CD4-positive, alpha-beta T cell treated with Interleukin-15 for 4 hours (primary cell): ENCODE measurements around the gene AHNAK.
"Not testable (repeated sequence)": the region's sequence is repeated elsewhere in the genome, so short reads cannot be mapped to it uniquely, and the experiment has no call there.

Source experiments
- DNase-seq: peaks from one replicate; pipeline ENCODE4 v3.0.0-alpha.2; 2020; ENCODE audit warnings: low spot score

AHNAK gene

DNA sequence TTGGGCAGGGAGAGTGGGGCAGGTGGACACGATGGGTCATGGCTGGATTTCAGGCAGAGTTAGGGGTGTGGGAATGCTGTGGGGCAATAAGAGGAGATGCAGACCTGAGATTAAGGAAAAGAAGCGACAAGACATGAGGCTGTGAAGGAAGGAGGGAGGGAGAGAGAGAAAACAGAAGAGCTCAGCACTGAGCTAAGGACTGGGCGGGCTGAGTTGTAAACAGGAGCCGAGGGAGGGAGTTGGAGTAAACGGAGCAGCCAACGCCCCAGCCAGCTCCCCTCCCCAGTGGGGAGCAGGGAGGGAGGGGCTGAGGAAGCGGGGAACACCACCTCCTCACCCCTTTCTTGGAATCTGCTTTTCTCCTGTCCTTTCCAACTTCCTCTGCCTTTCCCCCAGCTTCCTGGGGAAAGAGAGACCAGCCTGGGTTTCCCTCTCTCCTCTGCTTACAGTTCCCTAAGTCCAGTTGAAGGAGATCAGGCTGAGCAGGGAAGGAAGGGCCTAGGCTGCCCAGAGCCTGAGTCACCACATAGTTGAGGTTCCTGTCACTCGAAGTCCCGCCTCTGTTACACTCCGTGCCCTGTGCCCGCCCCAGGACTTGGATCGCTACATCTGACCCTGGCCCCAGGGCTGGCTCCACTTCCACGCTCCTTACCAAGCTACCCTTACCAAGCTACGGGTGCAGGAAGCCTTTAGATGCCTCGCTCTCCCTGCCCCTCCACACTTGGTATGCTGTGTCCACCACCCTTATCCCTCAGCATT, 6.7 kb upstream of the AHNAK start:
- peak; percentile 88 for DNase-seq

DNA sequence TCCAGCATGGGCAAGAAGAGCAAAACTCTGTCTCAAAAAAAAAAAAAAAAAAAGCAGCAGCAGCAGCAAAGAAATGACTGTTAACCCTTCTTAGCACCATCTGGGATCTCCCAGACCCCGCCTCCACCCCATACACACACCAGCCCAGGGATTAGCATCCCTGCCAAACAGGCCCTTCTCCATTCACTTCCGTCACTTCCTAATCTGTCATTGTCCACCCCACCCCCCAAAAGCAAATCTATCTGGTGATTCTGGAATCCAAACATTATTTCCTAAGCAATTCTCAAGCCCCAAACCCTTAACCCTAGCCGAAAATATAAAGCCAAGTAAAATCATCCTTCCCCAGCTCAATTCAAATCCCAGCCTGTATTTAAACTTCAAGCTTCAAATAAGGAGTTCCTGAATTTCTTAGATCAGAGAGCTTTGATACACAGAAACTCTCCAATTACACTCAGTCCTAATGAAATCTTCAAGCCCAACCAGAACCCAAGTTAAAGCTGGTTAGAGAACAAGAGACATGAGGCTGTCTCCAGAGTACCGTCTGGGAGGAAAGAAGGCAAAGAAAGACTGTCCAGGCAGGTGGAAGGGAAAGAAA, 6.0 kb upstream of the AHNAK start:
- no peak for DNase-seq

DNA sequence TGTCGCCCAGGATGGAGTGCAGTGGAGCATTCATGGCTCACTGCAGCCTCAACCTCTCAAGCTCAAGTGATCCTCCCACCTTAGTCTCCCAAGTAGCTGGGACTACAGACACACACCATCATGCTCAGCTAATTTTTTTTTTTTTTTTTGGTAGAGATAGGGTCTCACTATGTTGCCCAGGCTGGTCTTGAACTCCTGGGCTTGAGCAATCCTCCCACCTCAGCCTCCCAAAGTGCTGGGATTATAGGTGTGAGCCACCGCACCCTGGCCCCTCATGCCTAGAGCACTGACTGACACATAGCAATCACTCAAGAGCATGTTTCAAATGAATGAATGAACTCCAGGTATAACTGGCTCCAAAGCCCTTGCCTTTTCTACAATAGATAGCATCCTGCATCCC, 3.9 kb upstream of the AHNAK start:
- not testable (repeated sequence) for DNase-seq

DNA sequence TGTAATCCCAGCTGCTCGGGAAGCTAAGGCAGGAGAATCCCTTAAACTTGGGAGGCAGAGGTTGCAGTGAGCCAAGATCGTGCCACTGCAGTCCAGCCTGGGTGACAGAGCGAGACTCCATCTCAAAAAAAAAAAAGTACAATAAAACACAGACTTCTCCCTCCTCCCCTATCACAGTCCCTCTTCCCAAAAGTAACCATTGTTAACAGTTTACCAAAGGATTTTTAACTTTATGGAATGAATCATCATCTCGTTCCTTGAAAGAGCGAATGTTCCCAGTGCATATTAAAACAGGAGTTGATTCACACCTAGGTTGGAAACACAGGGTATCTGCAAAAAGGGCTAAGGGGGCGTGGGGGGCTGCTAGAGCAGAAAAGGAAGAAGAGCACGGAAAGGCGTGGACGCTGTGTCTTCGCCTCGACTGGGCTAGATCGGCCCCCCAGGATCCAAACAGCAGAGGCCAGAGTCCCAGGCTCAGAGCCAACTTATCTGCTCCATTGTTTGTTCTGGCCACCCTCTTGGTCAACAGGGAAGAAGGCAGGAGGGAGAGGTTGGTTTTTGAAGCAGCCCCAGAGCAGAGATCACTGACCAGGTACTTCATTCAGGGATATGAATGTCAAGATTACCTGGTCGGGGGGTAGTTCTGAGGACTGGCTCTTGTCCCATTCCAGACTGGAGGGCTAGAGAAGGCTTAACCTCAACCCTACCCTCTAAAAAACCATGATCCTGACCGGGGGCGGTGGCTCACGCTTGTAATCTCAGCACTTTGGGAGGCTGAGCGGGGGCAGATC, 2.1 kb upstream of the AHNAK start:
- no peak for DNase-seq

DNA sequence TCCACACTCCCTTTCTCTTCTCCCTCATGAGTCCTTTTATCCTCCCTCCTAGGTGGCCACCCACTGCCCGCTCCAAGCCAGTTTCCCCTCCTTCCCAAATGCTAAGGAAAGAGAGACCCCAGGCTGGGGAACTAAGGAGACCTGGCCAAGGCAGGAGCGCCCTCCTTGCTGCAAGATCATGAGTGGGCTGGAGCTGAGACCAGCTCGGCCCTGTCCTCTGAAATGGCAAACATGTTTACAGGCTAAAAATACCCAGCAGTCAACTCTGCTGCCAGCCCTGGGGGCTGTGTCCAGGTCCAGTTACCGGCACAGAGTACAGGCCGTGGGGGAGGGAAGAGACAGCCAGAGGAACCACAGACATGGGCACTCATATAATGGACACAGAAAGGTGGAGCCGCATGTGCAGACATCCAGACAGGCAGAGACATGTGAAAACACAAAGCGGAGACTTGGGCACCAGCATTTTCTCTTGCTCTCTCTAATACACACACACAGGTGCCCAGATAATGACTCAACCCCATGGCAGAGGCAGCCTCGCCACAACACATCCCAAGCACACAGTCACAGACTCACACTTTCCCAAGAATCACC, 1.2 kb upstream of the AHNAK start:
- DNase-seq: no peak

DNA sequence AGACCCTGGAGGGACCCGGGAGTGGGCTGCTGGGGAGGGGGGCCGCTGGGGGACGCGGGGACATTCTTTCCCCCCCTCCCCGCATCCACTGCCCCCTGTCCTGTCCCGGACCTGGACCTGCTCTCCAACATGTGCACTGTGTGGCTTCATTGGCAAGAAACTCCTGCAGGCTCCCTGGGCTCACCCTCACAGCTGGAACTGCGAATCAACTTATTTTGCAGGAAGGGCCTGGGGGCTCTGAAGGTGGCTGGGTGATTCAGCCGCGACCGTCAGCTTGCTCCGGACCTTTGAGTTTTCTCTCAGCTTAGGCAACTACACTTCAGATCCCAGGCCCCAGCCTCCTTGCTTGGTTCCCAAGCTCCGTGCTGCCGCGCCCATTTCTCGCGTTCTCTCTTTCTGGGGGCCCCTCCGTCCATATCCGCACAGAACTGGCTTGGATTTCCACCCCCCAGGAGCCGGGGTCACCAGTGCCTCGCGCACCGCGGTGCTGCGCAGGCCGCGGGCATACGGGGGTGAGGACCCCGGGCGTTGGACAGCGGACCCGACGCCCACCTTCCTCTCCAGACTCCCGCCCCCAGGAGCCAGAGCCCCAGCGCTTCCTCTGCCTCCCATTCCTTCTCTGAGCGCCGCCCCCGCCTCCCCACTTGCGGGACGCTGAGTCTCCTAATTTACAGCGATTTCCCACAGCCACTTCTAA, 471 bp upstream of the AHNAK start:
- no peak for DNase-seq

DNA sequence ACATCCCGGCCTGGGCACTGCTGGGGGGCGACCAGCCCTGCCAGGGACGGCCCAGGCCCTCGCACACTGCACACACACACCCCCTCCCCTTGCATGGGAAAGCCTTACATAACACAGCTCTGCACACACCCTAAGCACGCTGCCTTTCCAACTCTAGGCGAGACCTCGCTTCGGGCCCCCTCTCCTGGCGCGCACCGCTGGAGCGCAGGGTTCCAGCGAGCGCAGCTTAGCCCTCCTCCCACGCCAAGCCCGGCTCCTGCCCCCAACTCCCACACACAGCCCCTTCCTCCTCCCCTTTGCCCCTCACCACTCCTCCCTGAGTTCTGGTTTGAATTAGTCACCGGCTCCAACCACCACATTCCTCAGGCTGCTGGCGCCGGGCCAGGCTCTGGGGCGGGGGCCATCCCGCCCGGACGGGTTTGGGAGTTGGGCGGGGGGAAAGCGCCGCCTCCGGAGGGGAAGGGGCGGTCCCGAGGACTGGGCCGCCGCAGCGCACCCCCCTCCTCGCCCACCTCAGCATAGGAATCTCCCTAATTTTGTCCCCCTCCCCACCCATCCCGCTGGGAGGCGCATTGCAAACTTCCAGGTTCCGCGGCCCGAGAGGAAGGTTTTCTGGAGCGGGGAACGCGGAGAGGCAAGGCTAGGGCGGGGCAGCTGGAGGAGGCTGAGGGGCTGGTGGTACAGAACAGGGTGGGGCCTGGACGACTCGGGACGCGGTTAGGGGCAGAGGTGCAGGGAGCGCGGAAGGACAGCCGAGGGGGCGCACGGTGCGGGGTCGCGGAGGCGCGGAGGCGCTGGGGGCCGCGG, 966 bp downstream of the AHNAK start:
- peak; percentile 82 for DNase-seq

DNA sequence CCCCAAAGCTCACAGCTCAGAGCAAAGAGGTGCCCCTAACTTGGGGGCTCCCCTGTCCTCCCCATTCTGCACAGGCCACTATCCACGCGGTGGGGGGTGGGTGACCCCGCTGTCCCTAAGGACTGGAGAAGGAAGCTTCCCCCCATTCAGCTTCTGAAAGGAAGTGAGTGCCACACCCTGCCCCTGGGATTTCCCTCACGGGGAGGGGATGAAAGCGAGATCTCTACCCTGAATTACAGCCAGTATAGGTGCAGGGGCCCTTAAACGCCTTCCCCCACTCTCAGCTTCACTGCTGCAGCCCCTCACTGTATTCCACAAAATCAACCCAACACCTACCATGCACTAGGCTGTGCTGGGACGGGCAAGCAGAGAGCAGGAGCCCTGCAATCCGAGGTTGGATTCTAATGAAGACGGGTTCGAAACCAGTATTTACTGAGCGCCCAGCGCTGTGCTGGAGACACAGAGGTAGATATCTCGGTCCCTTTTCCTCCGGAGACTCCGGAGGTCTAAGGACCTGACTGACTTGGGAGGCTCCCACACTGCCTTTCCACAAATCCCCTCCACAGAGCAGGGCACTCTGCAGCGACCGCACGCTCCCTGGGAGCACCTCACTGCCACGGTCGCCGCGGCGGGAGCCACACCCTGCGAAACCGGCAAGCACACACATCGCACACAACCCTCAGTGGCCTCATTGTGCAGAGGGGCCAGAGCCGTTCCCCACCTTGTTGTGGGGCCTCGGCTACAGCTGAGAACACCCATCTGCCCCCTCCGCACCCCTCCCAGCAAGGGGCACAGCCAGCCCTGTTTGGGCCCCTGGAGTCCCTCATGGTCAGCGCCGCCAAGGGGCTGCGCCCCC, 1.8 kb downstream of the AHNAK start:
- no peak for DNase-seq

DNA sequence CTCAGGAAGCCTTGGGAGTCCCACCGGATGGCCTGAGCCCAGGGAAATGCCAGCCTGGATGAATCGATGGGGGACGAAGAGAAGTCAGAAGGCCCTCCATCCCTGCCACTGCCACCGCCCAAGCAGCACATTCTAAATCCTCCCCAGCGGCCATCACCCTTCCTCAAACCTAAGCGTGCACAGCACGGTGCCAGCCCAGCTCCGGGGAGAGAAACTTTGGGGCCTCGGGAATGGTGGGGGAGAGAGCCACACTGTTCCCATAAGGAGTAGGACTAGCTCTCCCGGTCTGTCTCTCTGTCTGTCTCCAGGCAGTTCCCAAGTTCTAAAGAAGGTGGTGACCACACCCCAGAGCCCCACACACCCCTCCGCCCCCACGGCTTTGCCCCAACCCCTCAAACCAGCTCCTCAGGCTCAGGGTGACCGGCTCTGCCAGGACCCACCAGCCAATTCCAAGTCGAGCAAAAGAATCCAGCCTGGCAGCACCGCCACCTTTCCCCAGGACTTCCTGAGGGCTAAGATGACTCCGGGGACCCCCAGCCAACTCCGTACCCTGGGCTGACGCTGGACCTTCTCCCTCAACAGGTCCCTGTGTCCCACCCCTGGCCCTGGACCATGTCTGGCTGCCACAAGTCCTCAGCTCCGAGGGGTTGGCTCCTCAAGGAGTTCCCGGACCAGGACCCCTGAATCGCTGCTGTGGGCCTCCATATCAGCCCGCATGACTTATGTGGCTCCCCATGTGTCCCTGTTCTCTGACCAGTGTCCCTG, 2.7 kb downstream of the AHNAK start:
- no peak for DNase-seq

DNA sequence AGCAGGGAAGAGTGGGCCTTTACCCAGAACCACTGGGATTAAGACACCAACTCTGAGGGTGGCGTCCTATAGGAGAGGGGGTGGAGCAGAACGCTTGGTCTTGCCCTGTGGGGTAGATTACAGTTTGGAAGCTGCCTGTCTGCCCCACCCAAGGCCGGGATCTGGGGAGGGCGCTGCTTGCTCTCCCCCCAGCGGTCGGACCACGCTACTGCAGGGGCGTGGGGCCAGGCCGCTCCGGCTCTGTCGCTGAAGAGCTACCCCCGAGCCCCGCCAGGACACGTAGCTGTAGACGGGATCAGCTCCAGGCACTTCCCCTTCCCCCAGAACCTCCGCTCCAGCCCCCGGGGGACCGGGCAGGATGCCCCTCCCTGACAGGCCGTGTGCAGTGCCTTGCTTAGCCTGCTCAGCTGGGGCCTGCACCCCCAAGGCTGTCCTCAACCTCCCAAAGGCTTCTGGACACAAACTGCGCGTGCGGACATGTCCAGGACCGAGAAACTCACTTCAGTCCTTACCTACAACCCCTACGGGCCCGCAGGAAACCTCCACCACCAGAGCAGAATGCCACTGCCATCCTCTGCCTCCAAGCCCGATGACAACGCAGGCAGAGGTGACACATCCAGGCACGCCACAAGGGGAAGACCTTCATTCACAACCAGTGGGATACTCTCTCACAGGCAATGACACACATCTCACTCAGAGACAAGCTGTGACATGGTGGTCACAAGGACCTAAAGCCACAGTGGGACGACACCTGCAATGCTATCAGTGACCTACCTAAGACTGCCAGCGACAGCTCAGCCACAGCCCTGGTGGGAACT, 3.6 kb downstream of the AHNAK start:
- DNase-seq: peak; percentile 80

DNA sequence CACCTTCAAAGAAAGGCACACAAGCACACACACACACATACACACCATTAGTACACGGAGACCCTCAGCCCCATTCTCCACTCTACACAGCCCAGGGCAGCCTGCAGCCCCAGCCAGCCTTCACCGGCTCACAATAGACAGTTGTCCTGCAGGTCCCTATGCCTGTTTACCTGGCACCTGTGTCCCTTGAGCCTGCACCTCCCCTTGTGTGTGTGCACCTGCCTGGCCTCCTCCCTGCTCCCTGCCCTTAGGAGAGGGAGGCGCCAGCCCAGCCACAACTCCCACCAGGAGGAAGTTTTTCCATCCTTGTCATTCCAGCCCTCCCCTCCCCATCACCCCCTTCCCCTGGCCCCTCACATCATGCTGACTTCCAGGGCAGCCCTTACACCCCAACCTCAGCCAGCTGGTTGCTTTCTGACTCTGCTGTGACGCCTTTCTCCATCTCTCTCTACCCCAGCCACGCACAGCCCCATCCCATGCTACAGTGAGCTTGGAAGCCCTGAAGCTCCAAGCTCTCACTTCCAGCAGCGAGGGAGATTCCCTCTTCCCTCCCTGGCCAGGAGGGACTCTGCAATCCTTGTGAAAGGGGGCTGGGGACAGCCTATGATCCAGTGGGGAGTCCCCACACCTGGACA, 4.4 kb downstream of the AHNAK start:
- DNase-seq: no peak

DNA sequence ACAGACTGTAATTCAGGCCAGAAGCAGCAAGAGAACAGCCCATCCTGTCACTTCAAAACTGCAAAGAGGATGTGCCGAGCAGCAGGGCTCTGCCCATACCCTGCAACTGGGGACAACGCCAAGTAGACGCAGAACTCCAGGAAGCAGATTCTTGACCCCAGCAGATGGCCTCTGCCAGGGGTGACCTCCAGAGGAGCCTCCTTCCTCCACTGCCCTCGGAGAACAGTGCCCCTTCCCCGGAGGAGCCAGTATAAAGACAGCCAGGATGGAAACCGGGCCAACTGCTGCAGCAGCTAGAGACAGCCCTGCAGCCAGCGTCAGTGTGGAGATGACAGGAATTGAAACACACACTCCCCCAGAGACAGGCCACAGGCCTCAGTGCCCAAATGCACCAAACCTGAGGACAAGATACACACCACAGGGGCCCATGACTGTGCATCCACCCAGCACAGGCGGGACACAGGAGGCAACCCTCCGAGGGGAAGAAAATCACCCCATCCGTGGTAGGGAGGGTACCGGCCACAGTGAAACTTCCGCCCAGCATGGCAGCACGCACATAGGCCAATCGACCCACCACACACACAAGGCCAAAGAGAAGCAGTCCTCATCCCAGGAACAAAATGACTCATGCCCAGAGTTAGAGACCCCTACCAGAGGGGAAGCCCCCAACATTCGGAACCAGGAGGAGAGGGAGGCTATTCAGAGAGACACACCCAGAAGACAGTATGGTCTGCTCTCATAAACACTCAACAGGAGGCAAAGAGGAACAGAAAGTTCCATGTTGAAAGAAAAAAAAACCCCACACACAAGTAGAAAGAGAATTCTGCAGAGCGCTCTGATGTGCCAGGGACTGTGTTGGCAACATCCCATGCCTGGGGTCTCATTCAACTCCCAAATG, 5.6 kb downstream of the AHNAK start:
- no peak for DNase-seq

DNA sequence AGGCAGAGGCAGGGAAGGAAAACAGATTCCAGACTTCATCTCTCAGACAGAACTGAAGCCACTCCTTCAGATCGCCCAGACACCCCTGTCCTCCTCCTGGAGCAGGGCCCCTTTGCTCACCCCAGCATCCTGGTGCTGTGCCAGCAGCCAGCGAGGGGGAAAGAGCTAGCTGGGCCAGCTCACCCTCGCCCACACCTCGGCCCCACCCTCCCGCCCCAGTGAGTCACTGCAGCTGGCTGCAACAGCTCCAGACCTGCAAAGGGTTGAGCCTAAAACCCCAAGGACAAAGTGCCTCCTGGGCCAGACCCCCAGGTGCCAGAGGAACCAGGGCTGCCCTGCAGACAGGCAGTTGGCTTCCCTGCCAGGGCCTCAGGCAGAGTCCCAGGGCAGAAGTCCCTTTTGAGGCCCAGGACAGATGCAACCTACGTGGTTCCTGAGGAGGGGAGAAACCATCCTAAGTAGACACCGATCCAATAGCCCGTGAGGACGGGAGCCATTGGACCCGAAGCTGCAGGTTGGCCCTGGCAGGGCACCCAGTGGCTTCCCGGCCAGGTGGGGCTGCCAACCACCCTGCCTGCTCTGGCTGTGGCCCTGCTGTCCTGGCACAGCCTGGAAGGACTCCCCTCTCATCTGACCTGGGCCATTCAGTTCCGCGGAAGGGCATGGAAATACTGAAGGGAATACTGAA, 7.2 kb downstream of the AHNAK start:
- peak; percentile 63 for DNase-seq

DNA sequence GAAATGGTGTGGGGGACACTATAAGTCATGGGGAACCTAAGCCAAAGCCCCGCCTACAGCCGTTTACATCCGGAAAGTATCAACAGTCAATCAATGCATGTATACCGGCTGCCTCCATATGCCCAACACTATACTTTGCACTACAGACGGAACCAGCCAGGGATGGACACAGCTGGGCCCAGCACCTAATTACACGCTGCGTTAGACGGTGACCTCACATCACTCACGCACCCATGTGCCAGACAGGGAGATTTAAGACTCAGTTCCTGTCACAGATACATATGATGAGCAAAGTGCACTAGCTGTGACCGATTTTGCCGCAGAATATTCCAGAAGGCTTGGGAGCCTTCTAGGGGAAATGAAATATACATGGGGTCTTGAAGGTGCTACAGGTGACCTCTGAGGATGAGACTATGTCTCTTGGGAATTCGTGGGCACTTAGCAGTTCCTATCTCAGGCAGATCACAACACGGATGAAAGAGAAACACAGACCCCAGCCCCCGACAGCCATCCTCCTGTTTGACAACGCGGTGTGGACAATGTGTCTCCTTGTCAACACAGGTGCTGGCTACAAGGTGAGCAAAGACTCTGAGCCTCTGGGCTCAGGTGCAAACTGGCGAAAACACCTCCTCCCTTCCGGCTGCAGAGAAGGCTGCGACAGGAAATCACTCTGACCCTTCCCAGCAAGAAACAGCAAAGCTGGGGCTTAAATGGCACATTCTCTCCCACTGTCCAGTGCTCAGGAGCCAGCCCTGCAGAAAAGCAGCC, 8.0 kb downstream of the AHNAK start:
- no peak for DNase-seq

DNA sequence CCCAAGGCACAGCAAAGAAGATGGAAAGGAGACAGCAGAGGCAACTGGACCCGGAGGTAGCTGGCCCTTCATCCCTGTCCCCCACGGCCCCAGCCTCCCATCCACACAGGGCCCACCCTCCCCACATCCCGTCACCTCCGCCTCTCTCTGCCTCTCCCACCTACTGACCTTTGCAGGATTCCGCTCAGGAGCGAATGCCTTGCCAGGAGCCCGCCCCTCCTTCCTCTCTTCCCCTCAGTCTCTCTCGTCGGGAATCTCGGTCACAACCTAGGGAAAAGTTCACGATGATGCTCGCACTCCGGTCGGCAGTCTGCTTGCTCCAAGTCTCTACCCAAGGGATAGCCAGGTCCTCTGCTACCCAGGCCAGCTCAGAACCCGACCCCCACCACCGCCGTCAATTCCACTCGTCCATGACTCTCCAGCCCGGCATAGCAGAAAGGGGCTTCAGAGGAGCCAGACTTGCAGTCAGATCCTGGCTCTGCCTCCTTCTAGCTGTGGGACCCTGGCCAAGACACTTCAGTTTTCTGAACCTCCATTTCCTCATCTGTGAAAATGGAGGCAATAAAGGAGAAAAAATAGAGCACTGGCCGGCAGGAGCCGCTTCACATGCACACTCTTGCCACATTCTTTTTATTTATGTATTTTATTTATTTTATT, 10.2 kb downstream of the AHNAK start:
- DNase-seq: no peak
